GM21447 (cell line): ENCODE data around the gene MAPK7.

Source experiments
- ATAC-seq: cut with Tn5 transposase; IDR thresholded peaks from one replicate; pipeline ENCODE4 v1.9.1; 2021; ENCODE audit not compliant: unreplicated experiment

MAPK7 gene

DNA sequence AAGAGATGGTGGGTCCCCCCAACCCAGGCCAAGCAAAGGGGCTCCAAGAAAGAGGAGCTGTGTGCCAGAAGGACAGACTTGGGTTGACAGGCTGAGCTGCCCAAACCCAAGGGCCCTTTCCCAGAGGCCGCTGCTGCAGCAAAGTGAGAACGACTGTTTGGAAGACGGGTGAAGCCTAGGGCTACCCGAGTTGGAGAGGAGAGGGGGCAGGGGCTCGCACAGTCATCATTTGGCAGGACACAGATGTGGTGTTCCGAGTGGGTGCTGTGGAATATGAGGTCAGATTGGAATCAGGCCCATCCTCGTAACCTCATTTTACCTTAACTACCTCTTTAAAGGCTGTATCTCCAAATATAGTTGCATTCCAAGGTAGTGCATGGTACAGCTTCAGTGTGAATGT, 14.0 kb downstream of the MAPK7 start:
- ATAC-seq, result no peak

DNA sequence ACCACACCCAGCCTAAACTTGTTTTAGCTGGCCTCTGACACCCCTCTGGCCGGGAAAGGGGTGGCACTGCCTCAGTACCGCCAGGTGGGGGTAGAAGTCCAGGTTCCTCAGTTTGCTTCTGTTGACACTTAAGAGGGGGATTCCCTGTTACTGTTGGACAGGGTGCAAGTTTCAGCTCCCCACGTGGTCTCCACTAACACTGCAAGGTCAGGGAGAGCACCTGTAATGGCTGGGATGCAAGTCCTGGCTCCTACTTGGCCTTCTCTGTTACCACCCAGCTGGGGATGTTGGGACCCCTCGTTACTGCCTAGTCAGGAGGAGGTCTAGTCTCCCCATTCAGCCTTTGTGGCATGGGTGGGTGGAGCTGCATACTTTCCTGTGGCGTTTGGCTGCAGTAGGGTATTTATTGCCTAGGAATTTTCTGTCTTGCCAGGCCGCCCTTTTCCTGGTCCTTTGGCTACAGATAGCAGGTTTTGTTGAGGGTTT, 19.3 kb downstream of the MAPK7 start:
- ATAC-seq, result no peak

DNA sequence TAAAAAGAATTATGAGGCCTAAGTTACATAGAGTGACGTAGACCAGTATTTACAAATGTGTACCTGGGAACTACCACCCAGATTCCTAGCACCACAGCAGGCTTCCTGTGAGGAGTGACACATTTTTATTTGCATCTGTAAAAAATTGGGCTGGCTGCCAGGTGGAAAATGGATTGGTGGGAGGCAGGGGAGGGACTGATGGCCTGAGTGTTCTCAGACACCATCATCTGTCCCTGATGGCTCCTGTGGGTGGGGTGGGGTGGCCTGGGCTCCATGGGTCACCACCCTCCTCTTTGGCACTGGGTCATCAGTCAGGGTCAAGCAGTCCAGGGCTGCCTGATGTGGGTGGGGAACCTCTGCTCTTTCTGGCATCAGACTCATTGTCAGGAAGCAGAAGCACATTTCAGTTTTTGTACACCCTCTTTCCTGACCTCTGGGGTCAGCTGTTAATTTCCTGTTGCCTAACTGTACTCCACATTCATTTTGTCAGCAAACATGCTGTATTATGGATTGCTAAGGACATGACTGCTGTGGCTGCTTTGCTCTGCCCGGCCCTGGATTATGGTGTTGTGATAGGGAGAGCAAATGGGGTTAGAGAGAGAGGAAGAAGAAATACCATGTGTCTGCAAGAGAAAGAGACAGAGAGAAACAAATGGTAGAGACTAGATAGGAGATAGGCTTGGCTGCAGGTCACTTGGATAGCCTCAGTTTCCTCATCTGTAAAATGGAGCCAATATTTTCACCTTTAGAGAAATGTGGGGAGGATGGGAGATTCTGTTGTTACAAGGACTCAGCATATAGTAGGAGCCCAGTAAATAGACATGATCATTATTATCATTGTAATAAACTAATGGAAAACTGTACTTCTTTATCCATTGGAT, 20.2 kb downstream of the MAPK7 start:
- no peak for ATAC-seq

DNA sequence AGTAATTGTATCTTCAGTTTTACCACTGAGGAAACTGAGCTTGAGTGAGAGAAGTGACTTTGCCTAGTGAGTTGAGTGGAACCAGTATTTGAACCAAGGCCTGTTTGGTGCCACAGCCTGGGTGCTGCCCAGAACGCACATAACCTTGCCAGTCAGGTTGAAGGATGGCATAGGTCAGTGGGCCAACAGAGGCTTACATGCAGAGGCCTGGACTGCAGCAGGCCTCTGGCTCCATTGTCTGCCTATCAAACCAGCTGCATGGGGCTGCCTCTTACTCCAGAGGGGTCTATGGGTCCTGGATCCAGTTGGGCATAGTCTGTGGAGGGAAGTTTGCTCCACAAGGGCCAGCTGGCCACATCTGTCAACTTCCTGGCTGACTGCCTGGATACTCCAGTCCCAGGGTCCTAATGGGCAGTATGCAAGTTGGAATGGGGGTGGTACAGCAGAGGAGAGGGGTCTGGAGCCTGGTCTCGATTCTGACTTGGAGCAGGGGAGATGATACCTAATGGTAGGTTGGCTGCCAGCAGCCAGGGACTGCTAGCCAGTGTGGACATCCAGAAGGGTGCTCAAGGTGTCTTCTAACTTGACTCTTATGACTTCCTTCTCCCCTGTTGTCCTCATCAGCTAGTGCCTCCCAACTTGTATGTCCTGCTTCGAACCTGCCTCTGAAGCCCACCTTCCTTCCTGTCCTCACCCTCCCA, 21.6 kb downstream of the MAPK7 start:
- ATAC-seq, result no peak

DNA sequence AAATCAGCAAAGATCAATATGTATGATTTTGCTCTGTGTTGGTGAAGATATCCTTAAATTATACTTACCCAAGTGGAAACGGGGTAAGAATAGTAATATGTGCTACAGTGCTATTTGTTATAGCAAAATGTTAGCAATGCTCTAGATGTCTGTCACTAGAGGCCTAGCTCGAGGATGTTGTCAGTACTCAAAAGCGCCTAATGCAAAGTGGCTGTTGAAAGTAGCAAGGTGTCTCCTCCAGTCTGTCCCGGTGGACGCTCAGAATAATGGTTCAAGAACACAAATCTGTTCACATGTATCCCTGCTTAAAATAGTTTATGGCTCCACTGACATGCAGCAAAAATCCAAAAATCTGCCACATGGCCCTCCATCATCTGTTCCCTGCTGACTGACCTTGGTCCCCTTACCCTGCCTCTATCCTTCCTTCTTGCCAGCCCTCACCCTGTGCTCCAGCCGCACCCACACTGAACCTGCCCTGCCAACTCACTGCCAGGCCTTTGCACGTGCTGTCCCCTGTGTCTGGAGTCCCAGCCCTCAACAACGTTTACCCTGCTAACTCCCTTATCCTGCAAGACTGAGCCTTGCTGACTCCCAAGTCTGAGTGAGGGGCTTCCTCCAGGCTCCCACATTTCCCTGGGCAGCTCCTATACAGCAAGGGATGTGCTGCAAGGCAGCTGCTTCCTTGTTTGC, 23.2 kb downstream of the MAPK7 start:
- no peak for ATAC-seq

DNA sequence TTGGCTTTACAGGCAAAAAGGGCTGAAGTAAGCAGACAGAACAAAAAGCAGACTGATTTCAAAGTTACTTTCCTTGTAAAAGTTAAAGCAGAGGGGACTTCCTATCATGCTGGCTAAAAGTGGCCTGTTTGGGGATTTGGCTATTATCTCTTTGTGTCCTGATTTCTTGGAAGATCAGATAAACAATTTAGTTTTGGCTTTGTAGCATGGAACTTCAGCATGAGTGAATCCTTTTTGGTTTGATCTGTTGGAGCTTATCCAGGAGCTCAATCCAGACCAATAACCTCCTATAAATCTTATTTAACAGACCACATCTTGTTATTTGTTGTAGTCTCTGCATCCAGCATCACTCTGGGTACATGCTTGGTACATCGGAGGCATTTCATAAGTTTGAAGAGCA, 23.9 kb downstream of the MAPK7 start:
- ATAC-seq, result no peak

DNA sequence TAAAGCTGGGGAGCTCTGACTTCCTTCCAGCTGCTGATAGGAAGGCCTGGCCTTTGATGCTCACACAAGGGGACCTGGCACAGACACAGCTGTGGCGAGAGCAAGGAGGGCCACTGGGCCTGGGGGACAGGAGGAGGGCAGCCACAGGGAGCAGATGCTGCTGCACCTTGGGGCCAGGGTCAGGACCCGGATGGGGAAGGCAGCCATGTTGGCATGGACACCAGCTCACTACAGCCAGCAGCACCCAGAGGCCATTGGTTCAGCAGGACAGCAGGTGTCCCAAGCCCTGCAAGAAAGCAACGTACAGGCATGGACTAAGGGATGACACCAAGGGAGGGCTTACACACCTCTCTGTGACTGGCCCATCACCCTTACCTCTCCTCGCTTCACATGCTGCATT, 24.7 kb downstream of the MAPK7 start:
- no peak for ATAC-seq

DNA sequence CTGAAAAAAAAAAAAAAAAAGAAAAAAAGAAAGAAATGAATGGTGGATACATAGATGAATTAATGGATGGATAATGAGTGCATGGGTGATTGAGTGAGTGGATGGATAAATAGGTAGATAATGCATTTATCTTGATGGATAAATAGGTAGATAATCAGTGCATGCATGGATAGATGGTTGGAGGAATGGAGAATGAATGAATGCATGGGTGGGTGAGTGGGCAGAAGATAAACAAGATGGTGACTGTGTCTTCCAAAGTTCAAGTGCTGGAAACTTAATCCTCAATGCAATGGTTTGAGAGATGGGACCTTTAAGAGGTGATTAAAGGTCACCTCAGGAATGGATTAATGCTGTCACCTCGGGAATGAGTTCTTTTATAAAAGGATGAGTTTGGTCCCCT, 26.0 kb downstream of the MAPK7 start:
- no peak for ATAC-seq

DNA sequence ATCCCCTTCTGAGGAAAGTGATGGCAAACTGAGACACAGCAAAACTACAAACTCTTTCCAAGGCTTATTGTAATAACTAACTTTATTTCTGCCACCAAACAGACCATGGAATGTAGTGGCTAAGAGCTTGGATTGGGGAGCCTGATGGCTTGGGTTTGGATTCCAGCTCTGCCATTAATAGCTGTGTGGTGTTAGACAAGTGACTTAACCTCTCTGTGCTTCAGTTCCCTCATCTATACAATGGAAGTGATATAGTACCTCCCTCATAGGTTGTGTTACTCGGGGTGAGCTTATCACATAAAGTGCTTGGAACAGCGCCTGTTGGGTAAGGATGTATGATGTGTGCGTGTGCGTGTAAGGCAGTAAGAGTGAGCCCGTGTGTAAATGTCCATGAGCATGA, 26.8 kb downstream of the MAPK7 start:
- no peak for ATAC-seq

DNA sequence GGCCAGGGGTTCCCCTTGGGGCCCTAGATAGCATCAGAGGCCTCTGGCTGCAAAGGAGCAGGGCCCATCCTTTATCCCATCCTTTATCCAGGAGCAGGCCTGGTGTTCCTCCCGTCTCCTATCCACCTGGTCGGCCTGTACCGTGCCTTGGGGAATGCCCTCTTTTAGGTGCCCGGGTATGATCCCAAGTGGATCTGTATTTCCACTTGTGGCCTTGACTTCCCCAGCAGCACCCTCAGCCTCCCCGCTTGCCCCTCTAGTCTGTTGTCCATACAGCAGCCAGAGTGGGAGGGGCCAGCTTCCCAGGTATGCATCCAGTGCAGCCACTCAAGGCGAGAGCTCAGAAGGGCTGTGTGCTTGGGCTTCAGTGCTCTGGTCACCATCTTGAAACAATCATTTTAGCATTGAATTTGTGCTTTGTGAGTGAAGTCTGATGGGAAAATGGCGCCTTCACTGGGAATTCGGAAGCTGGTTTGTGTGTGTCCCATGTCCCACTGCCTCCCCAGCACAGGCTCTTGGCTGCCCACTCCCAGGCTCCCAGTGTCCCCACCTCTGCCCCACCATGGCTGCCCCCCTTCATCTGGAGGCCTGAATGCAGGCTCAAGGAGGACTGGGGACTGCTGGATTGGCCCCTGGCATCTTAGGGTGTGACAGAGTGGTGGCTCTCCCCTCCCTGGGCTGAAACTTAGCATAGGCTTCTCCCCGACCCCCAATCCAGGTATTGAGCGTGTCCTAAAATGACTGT, 29.5 kb downstream of the MAPK7 start:
- no peak for ATAC-seq

DNA sequence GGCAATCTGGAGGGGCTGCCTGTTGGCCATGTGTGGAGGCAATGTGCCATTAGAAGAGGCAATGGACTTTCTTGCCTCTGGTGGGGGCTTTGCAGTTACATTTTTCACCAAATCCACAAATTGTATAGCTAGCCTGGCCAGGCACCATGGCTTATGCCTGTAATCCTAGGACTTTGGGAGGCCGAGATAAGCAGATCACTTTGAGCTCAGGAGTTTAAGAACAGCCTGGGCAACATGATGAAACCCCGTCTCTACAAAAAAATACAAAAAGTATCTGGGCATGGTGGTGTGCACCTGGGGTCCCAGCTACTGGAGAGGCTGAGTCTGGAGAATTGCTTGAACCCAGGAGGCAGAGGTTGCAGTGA, 30.0 kb downstream of the MAPK7 start:
- ATAC-seq, result no peak

DNA sequence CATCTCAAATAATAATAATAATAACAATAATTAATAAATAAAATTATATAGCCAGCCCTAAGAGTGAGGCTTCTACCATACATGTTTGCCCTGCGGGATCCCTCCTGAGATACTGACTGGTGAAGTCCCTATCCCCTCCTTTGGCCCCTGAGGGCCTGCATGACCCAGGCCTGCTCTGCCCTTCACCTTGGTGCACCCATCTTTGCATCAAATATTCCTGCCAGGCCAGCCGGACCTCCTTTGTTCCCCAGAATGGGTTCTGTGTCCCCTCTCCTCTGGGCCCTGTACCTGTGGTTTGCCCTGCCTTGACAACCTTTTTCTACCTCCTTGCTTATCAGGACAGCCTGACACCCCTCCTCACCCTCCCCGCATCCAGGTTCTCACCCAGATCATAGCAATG, 30.8 kb downstream of the MAPK7 start:
- no peak for ATAC-seq

DNA sequence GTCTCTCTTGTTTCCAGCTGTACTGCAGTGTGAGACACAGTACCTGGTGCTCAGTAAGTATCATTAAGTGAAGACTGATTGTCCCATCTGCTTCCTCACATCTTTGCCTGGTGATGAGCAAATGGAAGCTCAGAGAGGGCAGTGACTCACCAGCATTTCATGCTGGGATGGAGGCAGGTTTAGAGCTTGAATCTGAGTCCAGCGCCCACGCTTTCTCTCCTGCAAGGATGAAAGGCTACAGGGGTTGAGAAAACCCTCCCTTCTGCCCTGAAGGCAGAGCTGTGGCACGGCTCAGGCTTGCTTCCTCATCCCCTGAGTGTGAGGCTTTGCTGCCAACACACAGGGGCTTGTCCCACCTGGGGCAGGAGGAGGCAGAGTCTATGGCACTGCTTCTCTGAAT, 31.2 kb downstream of the MAPK7 start:
- no peak for ATAC-seq

DNA sequence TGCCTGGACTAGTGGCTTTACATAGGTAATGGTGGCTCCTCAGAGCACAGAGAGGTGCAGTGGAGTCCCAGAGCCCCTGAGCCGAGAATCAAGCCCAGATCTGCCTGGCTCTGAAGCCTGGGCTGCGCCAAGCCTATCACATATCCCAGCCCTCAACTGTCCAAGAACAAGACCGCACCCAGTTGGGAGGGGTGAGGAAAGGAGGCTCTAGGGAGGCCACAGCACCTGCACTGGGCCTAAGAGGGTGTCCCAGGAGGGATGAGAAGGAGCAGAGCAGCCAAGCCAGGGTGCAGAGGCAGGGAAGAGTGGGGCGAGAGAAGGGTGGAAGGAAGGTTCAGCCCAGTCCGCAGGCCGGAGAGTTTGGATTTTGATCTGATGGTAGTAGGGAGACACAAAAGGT, 31.8 kb downstream of the MAPK7 start:
- no peak for ATAC-seq

DNA sequence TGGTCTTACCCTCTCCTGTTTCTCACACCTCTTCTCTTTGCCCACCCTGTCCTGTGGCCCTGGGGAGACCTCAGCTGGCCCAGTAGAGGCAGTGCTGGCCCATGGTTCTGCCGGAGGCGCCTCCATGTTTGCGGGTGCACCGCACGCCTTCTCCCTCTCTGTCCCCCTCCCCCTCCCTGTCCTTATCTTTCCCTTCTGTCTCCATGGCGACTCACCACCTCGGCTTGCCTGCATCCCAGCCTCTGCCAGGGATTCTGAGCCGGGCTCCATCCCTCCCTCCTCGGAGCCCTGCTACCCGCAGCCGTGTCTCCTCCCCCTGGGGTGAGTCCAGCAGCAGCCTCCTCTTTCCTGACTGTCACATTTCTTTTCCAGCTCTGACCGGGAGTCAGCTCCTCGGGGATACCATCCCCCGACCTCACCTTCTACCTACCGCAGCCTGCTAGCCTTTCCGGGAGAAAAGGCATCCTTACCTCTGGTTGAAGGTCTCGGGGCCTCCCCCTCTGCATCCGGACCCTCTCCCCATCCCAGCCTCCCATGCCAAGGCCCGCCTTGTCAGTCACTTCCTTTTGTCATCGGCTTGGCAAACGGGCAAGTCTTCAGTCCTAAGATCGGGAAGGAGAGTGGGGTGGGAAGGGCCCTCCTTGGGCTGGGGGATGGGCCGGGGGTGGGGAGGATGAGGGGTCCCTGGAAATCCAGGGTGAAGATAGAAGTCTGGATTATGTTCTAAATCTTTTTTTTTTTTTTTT, 32.8 kb downstream of the MAPK7 start, which contains the start of gene RNF112:
RNF112 (plus strand) TSS at position 358 of the 746 bp plus-strand sequence; CDS start at position 535, 177 bp downstream.
- ATAC-seq, result no peak

DNA sequence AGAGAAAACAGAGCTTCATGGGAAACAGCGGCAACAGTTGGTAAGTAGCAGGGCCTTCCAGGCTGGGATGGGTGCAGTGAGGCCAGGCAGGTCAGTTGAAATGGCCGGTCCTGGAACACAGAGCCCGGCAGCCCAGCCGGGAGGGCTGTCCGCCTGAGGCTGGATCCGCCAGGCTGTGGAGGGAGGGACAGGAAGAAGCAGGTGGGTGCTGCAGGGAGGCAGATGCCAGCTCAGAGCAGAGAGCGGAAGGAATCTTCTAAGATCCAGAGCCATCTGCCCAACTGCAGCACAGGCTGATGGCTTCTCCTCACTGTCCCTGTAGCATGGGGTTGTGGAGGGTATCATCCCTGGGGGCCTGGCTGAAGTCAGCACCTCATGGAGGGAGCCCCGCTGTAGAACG, 33.3 kb downstream of the MAPK7 start:
- ATAC-seq, result no peak

DNA sequence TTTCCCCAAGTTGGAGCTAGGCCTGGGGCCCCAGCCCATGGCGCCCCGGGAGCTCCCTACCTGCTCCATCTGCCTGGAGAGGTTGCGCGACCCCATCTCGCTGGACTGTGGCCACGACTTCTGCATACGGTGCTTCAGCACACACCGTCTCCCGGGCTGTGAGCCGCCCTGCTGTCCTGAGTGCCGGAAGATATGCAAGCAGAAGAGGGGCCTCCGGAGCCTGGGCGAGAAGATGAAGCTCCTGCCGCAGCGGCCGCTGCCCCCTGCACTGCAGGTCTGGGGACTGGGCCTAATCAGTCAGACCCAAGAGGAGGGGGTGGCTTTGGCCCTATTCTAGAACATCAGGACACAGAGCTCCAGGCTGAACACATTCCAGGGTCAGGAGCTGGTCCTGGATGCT, 34.2 kb downstream of the MAPK7 start:
- ATAC-seq, result no peak

DNA sequence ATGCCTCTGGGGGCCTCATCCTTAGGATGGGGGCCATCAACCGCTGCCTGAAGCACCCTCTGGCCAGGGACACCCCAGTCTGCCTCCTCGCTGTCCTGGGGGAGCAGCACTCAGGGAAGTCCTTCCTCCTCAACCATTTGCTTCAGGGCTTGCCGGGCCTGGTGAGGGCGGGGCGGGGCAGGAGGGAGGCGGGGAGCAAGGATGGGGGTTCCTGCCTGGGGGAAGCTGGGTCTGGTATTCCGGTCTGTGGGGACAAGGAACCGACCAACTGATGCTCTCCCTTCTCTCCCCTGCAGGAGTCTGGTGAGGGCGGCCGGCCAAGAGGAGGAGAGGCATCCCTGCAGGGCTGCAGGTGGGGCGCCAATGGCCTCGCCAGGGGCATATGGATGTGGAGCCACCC, 34.7 kb downstream of the MAPK7 start:
- ATAC-seq, result no peak

DNA sequence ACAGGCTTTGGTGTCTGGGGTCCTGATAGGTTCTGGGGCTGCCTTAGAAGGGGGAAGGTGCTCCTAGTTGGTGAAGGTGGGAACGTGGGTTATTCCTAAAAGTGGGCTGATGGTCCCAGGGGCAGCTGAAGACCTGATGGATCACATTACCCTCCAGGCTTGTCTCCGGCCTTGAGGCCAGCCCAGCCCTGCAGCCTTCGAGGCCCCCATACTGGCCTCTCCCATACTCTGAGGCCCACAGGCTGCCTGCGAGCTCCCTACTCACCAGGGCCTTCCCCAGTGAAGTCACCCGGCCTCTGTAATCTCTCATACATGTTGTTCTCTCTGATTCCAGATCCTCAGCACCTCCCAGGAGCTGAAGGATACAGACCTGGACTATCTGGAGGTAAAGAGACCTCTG, 35.5 kb downstream of the MAPK7 start:
- no peak for ATAC-seq
